ENCODE results near the gene IDH3G. TPM values are rescaled to one million over a fixed set of nuclear protein-coding genes. Genes with fewer than 3 reads are reported as not detected.

IDH3G gene
- total RNA-seq, 1 experiment from 2014 or later, result 71.2 TPM

GRCh38 chrX:153765138-153766079, 28.8 kb downstream of the IDH3G start:
- H3K4me3 Mint-ChIP-seq (ENCODE audit: low read depth, unreplicated experiment), result peak overlapping the region; percentile 83
- CTCF ChIA-PET, result interaction anchor here (1.1 kb wide), 1 partner anchor 182 kb away, joined by 3 read pairs; no protein-coding TSS in a partner anchor
- BruUV-seq (replicated peaks), result no TSS peak
- intact Hi-C loops (cut with micrococcal nuclease; ENCODE audit: unreplicated experiment), result loop anchor here (2.0 kb wide), 1 partner anchor 119 kb away; no protein-coding TSS in a partner anchor
- H3K27me3 Mint-ChIP-seq (ENCODE audit: unreplicated experiment), result no peaks in the 10 kb centered on the region
- H3K27ac Mint-ChIP-seq (ENCODE audit: unreplicated experiment), result peak overlapping the region; percentile 43
- DNase-seq, result peak; percentile 30
- H3K36me3 Mint-ChIP-seq (ENCODE audit: insufficient read depth, unreplicated experiment), result peaks cover 42% of the 10 kb centered on the region
- peaks cover 11% of the 10 kb centered on the region for H3K4me1 Mint-ChIP-seq (ENCODE audit: low read depth, unreplicated experiment)
- TF ChIP-seq, protein P1, sequence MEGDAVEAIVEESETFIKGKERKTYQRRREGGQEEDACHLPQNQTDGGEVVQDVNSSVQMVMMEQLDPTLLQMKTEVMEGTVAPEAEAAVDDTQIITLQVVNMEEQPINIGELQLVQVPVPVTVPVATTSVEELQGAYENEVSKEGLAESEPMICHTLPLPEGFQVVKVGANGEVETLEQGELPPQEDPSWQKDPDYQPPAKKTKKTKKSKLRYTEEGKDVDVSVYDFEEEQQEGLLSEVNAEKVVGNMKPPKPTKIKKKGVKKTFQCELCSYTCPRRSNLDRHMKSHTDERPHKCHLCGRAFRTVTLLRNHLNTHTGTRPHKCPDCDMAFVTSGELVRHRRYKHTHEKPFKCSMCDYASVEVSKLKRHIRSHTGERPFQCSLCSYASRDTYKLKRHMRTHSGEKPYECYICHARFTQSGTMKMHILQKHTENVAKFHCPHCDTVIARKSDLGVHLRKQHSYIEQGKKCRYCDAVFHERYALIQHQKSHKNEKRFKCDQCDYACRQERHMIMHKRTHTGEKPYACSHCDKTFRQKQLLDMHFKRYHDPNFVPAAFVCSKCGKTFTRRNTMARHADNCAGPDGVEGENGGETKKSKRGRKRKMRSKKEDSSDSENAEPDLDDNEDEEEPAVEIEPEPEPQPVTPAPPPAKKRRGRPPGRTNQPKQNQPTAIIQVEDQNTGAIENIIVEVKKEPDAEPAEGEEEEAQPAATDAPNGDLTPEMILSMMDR (IDR thresholded peaks at IDR 0.05; ENCODE audit: unreplicated experiment), result no peak
- H3K9me3 Mint-ChIP-seq (ENCODE audit: low read depth, unreplicated experiment), result no peaks in the 10 kb centered on the region

GRCh38 chrX:153764786-153765137, 29.4 kb downstream of the IDH3G start:
- intact Hi-C loops (cut with micrococcal nuclease; ENCODE audit: unreplicated experiment), result loop anchor here (2.0 to 5.0 kb wide), 2 partner anchors 120 to 183 kb away; no protein-coding TSS in a partner anchor
- BruUV-seq (replicated peaks), result no TSS peak
- no peak overlapping the region for H3K27ac Mint-ChIP-seq (ENCODE audit: unreplicated experiment)
- no peaks in the 10 kb centered on the region for H3K27me3 Mint-ChIP-seq (ENCODE audit: unreplicated experiment)
- H3K4me1 Mint-ChIP-seq (ENCODE audit: low read depth, unreplicated experiment), result peaks cover 11% of the 10 kb centered on the region
- no peaks in the 10 kb centered on the region for H3K9me3 Mint-ChIP-seq (ENCODE audit: low read depth, unreplicated experiment)
- TF ChIP-seq, protein P1 (IDR thresholded peaks at IDR 0.05; ENCODE audit: unreplicated experiment), result no peak
- peaks cover 37% of the 10 kb centered on the region for H3K36me3 Mint-ChIP-seq (ENCODE audit: insufficient read depth, unreplicated experiment)
- CTCF ChIA-PET, result interaction anchor here (1.1 kb wide), 1 partner anchor 182 kb away, joined by 3 read pairs; no protein-coding TSS in a partner anchor
- peak overlapping the region; percentile 83 for H3K4me3 Mint-ChIP-seq (ENCODE audit: low read depth, unreplicated experiment)
- no peak for DNase-seq

DNA sequence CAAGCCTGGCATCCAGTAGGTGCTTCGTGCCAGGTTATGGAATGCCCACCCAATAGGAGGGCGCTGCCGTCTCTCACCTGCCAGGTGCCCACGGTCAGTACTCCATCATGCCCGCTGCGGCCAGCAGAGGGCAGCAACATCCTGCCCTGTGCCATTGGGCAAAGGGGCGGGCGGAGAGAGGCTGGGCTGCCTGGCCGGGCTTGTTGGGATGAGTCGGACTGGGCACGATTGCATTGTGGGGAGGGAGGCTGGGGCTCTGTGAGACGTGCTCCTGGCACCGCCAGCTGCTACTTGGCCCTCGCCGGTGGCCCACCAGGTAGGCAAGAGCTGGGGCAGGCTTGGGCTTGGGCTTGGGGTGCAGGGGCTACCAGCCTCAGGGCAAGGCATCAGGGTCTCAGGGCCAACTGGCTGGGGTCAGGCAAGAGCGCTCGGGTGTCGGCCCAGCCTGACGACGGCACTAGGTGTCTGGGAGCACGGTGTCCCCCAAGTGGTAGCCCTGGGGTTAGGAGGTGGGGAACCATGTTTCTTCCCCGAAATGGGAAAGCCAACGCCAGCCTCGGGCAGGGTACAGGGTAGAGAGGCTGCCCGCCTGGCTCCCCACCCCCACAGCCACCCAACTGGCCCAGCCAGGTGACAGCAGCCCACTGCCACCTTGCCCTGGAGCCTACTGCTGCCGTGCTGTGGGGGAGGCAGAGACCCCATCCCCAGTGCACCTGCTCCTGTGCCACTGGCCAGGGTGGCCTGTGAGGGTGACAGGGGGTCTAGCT, 30.0 kb downstream of the IDH3G start, which contains the start of gene PLXNB3:
PLXNB3 (plus strand) TSS at position 261 of the 767 bp plus-strand sequence. CDS start 1,287 bp downstream, outside the sequence.
- TF ChIP-seq, protein P1 (IDR thresholded peaks at IDR 0.05; ENCODE audit: unreplicated experiment), result peak; percentile 70
- CTCF ChIA-PET, result no interaction called here
- no peaks in the 10 kb centered on the region for H3K27me3 Mint-ChIP-seq (ENCODE audit: unreplicated experiment)
- no TSS peak for BruUV-seq (replicated peaks)
- peak within 1 kb of the TSS; percentile 54 for H3K27ac Mint-ChIP-seq (ENCODE audit: unreplicated experiment)
- peak within 1 kb of the TSS; percentile 83 for H3K4me3 Mint-ChIP-seq (ENCODE audit: low read depth, unreplicated experiment)
- H3K36me3 Mint-ChIP-seq (ENCODE audit: insufficient read depth, unreplicated experiment), result peaks cover 32% of the 10 kb centered on the region
- H3K4me1 Mint-ChIP-seq (ENCODE audit: low read depth, unreplicated experiment), result peaks cover 11% of the 10 kb centered on the region
- H3K9me3 Mint-ChIP-seq (ENCODE audit: low read depth, unreplicated experiment), result no peaks in the 10 kb centered on the region
- intact Hi-C loops (cut with micrococcal nuclease; ENCODE audit: unreplicated experiment), result loop anchor here (2.0 to 5.0 kb wide), 2 partner anchors 121 to 183 kb away; no protein-coding TSS in a partner anchor
- DNase-seq, result peak; percentile 92

- CTCF ChIA-PET, result no interaction called here
- TF ChIP-seq, protein P1 (IDR thresholded peaks at IDR 0.05; ENCODE audit: unreplicated experiment), result no peak
- DNase-seq, result no peak
- intact Hi-C loops (cut with micrococcal nuclease; ENCODE audit: unreplicated experiment), result loop anchor here (5.0 kb wide), 1 partner anchor 184 kb away; no protein-coding TSS in a partner anchor
- Mint-ChIP-seq H3K36me3 (ENCODE audit: insufficient read depth, unreplicated experiment) (peaks cover 32% of the 10 kb centered on the region), H3K27me3 (ENCODE audit: unreplicated experiment) (no peaks in the 10 kb centered on the region), H3K9me3 (ENCODE audit: low read depth, unreplicated experiment) (no peaks in the 10 kb centered on the region), H3K4me1 (ENCODE audit: low read depth, unreplicated experiment) (peaks cover 11% of the 10 kb centered on the region), H3K27ac (ENCODE audit: unreplicated experiment) (no peak overlapping the region), H3K4me3 (ENCODE audit: low read depth, unreplicated experiment) (peak overlapping the region; percentile 83)
- no TSS peak for BruUV-seq (replicated peaks)
Measured at GRCh38 chrX:153763298-153763932, 30.8 kb downstream of the IDH3G start.
